SK-N-SH treated with all-trans-retinoic acid at 6 μM for 48 hours (cell line): ENCODE results near the gene SFTPA2.

Source experiments
- ESRRG ChIP-seq: fragments of 250-450 bp; sonication (Bioruptor Pico); IDR thresholded peaks from 2 replicates; pipeline ENCODE4 v1.6.1; 2021; ENCODE audit warnings: mild to moderate bottlenecking
- GLIS3 ChIP-seq: fragments of 250-450 bp; sonication (Bioruptor Pico); IDR thresholded peaks from 2 replicates; pipeline ENCODE4 v1.5.0; 2020; ENCODE audit warnings: mild to moderate bottlenecking, moderate library complexity
- RARB ChIP-seq: fragments of 250-450 bp; sonication (Bioruptor Pico); IDR thresholded peaks from 2 replicates; pipeline ENCODE4 v1.8.0; 2021; ENCODE audit warnings: mild to moderate bottlenecking, moderate library complexity
- ZFP30 ChIP-seq: fragments of 450-650 bp; formaldehyde crosslinking; IDR thresholded peaks from 2 replicates; pipeline ENCODE4 v1.5.0; 2022; ENCODE audit warnings: mild to moderate bottlenecking, moderate library complexity
- TF ChIP-seq, protein P1 (sequence below): fragments of 250-450 bp; sonication (Bioruptor Pico); IDR thresholded peaks from 2 replicates; pipeline ENCODE4 v1.8.0; 2020; ENCODE audit warnings: mild to moderate bottlenecking, moderate library complexity, borderline replicate concordance
- TF ChIP-seq, protein P2 (sequence below): fragments of 250-450 bp; sonication (Bioruptor Pico); IDR thresholded peaks from 2 replicates; pipeline ENCODE4 v1.8.0; 2021; ENCODE audit warnings: low read depth, mild to moderate bottlenecking, moderate library complexity, borderline replicate concordance

DNA sequence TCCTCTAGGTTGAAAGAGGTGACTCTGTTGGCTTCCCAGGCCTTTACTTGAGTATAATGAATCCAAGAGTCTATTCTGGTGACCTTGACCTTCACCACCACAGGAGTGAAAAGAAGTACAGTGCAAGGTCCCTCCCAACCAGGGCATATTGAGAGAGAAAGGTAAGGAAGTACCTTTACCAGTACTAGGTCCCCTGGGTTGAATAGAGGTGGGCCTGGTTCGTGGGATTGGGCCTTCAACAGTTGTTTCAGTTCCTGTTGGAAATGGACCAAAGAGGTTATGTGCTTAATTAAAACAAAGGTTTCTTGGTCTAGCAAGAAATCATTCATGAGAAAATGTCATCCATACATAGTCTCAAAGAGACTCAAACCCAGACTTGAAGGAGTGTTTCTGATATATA lies 44.1 kb upstream of the SFTPA2 start:
- TF ChIP-seq RARB (CRISPR knock-in tag) (no peak), ESRRG (CRISPR knock-in tag) (no peak), ZFP30 (no peak), GLIS3 (no peak)
- TF ChIP-seq, protein P1, sequence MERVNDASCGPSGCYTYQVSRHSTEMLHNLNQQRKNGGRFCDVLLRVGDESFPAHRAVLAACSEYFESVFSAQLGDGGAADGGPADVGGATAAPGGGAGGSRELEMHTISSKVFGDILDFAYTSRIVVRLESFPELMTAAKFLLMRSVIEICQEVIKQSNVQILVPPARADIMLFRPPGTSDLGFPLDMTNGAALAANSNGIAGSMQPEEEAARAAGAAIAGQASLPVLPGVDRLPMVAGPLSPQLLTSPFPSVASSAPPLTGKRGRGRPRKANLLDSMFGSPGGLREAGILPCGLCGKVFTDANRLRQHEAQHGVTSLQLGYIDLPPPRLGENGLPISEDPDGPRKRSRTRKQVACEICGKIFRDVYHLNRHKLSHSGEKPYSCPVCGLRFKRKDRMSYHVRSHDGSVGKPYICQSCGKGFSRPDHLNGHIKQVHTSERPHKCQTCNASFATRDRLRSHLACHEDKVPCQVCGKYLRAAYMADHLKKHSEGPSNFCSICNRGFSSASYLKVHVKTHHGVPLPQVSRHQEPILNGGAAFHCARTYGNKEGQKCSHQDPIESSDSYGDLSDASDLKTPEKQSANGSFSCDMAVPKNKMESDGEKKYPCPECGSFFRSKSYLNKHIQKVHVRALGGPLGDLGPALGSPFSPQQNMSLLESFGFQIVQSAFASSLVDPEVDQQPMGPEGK (CRISPR knock-in tag) = no peak
- TF ChIP-seq, protein P2, sequence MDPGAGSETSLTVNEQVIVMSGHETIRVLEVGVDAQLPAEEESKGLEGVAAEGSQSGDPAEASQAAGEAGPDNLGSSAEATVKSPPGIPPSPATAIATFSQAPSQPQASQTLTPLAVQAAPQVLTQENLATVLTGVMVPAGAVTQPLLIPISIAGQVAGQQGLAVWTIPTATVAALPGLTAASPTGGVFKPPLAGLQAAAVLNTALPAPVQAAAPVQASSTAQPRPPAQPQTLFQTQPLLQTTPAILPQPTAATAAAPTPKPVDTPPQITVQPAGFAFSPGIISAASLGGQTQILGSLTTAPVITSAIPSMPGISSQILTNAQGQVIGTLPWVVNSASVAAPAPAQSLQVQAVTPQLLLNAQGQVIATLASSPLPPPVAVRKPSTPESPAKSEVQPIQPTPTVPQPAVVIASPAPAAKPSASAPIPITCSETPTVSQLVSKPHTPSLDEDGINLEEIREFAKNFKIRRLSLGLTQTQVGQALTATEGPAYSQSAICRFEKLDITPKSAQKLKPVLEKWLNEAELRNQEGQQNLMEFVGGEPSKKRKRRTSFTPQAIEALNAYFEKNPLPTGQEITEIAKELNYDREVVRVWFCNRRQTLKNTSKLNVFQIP (CRISPR knock-in tag) = no peak
